GM10847 (cell line): ENCODE measurements around the gene MYO1H.

ENCODE experiments used
- POLR2A ChIP-seq: IDR thresholded peaks from 2 replicates; pipeline ENCODE4 v1.6.1; 2011; ENCODE audit not compliant: insufficient read length; ENCODE audit errors: extremely low read depth

Gene MYO1H

DNA sequence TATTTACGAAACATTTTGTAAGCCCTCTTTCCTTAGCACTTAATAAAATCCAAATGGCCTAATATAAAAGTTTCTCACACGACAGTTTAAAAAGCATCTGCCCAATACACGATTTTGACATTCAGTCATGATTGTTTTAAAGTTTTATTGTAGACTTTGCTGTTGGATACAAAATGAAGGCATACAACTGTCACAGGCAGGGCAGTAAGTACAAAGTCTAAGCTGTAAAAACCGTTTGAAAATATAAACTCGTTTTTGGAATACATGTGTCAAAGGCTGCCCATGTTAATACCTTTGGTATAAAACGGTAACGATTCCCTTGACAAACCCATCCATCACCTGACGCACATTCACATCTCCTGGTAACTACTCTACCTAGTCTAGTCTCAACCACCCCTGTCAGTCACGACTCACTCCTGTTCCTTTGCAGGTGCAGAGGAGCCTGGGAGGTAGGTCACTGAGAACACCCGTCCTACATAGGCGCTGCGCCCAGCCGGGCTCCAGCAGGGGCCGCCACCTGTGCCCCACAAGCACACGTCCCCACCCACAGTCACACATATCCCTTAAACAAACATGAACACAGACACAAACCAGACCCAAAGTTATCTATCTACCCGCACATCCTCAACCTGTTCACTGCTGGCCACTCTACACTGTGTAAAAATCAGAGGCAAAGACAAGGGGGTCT, 102.3 kb downstream of the MYO1H start:
- TF ChIP-seq POLR2A = no peak

DNA sequence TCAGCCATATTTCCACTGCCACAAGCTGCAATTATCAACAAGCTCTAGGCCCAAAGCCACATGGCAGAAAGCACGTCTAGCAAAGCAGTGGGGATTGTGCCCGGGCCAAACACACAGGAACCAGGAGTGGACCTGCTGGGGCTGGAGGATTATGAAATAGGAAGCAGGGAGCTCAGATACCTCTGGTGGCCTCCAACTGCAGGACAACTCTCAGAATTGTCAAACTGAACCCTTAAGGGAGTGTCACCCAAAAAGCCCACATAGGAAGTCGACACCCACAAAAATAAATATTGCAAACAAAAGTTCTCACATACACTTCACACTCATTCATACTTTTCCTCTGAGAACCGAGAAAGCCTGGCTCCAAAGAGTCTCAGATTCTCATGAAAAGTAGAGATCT, 103.3 kb downstream of the MYO1H start:
- no peak for TF ChIP-seq POLR2A

GRCh38 chr12:109451400-109451799, 103.7 kb downstream of the MYO1H start:
- no peak for TF ChIP-seq POLR2A

DNA sequence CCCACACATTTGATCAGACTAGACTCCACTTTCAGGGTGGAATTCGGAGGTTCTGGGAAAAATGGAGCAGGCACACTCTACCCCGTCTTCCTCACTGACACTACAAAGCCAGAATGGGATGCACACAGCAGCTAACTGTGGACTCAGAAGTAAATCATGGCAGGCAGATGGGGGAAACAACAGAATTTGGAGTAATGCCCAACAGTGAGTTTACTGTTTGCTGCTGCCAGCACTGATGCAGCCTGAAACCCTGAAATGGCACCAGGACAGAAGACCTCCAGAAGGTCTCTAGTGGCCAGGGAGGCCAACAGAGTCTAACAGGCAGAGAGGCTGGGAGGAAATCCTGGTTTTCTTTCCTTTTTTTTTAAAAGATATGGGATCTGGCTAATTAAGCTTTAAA, 104.8 kb downstream of the MYO1H start:
- no peak for TF ChIP-seq POLR2A

DNA sequence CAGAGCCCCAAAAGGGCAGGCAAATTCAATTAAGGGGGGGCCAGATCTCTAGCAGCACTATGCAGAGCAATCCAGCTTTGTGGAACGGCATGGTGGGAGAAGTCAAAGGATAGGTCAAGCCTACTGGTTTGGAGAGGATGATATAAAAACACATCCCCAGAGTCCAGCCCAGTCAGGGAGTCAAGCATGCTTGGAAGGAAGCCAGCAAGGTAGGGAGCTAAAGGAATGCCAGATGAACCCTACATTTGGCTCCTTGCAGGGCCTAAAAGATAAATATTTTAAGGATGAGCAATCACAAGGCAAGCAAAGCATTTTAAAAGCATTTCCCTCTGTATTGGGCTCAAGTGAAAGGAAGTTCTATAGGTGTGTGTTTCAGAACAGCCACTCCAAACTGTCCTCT, 108.0 kb downstream of the MYO1H start:
- TF ChIP-seq POLR2A = no peak

GRCh38 chr12:109458086-109458485, 110.4 kb downstream of the MYO1H start:
- no peak for TF ChIP-seq POLR2A

GRCh38 chr12:109458771-109459208, 111.1 kb downstream of the MYO1H start:
- no peak for TF ChIP-seq POLR2A

DNA sequence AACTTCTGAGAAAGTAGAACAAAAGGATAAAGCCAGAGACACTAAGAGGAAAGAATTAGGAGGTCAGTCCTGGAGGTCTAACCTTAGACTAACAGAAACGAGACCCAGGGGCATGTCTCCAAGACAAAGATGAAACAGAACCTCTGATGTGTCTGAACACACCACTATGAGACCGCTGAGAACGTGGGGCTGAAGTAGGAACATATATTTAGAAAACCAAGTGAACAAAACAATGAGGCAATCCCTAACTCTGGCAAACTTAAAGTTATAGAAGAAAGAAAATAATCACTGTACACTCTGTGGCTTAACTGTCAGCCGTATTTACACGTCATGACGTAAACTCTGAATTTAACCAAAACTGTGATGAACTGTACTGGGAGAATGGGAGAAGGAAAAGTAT, 111.5 kb downstream of the MYO1H start:
- TF ChIP-seq POLR2A = no peak

GRCh38 chr12:109460538-109460937, 112.8 kb downstream of the MYO1H start:
- no peak for TF ChIP-seq POLR2A

DNA sequence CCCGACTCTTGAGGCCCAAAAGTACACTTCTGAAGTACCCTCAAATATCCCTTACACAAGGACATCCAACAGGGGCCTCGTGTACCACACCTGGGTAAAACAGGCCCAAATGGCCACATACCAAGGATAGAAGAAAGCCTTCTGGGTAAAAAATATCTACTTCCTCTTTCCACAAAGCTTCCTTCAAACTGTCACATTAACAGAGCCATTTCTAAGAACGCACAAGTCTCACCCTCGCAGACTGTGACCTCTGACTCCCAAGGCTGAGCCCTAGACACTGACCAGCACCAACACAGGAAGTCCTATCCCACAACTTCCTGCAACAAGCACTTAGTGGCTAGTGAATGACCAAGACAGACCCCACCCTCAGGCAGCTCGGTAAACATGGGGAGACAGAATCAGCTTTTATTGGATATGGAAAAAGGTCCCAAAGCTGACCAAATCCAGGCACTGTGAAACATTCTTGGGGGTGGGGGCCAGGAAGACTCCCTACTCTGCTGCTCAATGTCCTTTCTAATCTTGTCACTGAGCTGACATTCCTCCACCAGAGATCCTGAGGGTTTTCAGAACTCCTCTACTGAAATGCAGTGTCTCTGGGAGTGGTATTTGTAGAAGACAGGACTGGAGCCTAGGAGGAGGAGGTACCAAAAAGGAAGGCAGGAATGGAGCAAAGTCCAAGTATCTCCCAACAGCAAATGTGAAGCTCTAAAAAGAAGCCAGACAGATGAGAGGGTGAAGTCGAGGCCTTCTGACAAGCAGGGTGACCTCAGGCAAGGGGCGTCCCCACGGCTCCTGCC, 113.5 kb downstream of the MYO1H start:
- TF ChIP-seq POLR2A = no peak

DNA sequence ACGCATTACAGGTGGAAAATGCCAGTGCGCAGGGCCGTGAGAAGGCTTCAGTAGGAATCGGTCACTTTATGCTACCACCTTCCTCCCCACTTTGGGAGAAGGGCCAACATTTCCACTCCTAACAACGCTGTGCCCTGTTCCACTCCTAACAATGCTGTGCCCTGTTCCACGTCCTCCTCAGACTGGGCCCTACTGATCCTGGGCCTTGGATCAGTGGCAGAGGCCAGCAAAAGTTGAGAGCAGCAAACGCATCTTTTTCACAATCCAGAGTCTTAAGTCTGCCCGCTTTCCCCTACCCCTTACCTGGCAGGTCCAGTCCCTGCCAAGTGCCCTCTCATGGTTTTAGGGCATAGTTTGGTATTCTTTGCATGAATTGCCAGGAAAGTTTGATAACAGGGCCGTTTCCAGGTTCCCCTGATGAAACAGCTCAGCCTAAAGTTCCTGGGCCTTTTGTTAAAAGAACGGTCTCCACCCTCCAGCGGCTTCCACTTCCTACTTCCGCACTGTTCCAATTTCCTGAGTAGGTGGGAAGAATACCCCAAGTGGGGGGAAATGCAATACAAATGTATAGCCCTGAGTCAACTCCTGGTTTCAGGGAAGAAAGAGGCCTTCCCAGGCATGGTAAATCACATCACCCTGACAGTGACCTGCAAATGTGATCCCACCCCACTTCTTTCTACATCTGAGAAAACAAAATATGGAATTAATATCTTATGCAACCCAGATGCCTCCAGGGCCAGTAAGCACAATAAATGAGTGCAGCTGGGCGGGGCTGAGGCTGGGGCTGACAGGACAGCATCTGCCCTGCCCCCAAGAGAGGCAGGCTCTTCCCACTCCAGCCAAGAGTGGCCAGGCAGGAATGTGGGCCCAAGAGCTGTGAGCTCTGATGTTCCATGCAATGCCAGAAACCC, 114.4 kb downstream of the MYO1H start:
- no peak for TF ChIP-seq POLR2A

DNA sequence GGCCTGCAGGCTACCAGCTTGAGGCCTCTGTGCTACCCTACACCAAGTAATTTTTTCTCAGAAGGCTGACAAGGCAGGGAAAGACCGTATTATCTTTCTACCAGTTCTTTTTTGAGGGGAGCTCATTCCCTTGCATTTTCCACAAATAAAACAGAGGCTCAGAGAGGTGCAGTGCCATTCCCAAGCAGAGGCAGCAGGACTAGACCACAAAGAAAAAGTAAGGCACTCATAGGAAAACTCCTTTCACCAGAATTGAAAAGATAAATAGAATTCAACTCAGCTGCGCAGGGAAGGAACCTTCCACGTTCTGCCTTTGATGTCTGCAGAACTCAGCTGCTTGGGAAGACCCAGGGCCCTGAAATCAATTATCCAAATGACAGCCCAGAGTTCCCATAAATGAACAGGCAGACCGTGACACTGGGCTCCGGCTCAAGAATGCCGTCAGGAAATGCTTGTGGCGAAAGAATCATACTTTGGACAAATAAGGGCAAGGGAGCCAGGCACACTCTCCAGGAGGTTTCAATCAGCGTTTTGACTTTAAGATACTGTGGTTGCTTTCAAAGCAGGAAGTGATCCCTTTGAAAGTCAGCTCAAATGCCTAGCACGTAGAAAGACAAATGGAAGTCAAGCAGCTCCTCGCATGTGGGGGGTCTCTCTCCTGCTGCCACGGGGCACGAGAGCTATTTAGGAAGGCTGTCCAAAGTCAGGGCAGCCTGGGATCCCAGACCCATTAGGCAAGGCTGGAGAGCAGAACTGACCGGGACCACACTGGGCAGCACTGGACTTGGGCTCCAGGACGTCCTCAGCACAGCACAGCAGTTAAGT, 115.4 kb downstream of the MYO1H start:
- TF ChIP-seq POLR2A = no peak

DNA sequence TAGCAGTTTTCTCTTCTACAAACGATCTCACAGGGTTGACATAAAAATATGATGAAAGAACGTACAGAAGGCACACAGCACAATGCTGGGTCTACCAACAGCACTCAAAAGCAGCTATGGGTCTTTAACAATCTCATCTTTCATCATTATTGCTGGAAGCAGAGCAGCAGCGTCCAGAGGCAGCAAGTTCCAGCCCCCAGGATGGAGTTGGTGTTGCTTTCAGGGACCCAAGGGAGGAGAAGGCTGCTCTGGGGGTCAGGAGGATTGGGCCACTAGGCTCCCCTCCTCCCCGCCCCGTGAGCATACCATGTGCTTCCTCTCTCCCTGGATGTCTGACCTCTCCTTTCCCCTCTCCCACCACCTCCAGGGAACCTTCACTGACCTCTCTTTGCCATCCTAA, 116.1 kb downstream of the MYO1H start:
- no peak for TF ChIP-seq POLR2A

DNA sequence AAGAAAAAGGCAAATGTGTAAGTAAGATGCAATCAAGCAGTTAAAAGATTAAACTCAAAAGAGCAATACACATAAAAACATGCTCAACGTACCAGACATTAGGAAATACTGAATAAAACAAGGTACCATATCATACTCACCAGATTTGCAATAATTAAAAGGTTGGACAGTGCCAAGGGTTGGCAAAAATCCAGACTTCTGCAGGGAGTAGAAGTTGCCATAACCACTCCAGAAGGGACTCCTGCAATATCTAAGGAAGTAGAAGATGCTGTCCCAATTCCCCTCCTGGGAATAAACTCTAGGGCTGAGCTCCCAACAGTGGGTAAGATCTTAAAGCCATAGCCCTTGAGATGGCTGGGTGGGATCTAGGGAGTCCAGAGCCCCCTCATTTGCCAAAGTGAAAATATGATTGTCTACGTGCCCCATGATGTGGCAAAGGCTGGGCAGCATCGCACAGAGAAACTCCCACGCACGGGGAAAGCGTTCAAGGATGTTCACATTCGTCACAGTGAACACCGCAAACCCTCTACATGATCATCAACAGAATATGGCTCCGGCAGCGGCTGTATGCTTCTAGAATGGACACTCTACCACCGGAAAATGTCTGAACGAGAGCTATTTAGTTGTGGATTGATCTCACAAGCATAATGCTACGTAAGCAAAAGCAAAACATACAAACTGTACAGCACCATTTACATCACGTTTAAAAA, 117.1 kb downstream of the MYO1H start:
- no peak for TF ChIP-seq POLR2A

DNA sequence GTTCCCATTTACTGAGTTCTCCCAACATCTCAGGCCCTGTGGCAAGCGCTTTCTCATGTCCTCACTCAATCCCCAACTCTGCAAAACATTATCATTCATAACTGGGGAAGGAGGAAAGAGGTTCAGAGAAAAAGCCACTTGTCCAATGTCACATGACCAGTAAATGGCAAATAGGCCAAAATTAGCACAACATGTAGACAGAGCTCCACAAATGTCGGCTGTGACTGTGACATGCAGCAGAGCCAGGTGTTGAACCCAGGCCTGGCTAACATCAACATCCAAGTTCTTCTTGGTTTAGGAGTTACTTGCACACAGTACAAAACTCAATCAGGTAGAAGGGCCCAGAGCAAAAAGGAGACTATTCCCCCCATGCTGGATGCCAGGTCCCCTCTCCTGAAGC, 118.6 kb downstream of the MYO1H start:
- TF ChIP-seq POLR2A = no peak

DNA sequence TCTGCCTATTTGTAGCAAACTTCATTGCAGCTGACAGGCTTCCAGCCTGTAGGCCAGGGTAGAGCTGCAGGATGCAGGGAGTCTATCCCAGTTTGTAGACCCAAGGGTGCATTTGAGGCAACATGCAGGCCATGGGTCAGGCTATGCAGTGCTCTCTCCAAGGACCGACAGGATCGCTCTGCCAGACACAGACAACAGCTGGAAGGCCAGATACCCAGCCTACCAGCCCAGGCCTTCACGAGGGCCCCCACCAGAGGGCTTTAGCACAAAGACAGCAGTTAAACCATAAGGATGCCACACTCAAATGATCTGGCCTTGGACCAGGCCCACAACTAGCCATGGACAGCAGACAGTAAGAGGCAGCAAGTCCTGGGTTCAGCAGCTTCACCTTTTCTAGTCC, 119.1 kb downstream of the MYO1H start:
- TF ChIP-seq POLR2A = no peak
